ENCODE measurements around the gene STRC.

The STRC gene

DNA sequence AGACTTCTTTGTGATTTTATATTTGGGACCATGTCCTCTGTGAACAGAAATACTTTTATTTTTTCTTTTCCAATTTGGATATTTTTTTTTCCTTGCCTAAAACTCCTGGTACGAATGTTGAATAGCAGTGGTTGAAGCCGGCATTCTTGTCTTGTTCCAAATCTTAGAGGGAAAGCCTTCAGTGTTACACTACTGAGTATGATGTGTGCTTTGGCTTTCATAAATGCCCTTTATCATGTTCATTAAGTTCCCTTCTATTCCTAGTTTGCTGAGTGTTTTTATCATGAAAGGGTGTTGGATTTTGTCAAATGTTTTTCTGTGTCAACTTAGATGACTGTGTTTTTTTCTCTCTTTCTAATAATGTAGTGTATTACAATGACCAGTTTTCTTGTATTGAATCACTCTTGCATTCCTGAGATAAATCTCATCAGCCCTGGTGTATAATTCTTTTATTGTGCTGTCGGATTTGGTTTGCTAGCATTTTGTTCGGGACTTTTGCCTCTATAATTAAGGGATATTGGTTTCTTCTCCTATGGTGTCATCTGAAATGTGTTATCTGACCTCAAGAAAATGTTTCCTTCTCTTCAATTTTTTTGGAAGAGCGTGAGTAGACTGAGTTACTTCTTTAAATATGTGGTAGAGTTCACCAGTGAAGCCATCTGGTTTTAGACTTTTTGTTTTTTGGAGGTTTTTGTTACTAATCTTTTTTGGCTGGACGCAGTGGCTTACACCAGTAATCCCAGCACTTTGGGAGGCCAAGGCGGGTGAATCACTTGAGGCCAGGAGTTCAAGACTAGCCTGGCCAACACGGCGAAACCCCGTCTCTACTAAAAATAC, 67.9 kb downstream of the STRC start:
- Histone ChIP-seq H3K4me1 (ENCODE audit: control insufficient read depth, insufficient read depth, low read length) (no peaks in the 10 kb centered on the region), H3K27ac (ENCODE audit: low read depth, low read length) (no peak overlapping the region), H3K4me3 (ENCODE audit: low read length) (no peak overlapping the region), H3K27me3 (ENCODE audit: control insufficient read depth, insufficient read depth, low read length) (no peaks in the 10 kb centered on the region), H3K9ac (ENCODE audit: low read length) (no peak overlapping the region), H3K36me3 (ENCODE audit: control insufficient read depth, insufficient read depth, low read length) (no peaks in the 10 kb centered on the region)
